Effector CD4-positive, alpha-beta T cell (primary cell): ENCODE measurements around the gene SLC51B.
"Not testable (repeated sequence)": the region's sequence is repeated elsewhere in the genome, so short reads cannot be mapped to it uniquely, and the experiment has no call there.

Experiments used
- DNase-seq: peaks from one replicate; pipeline ENCODE4 v3.0.0-alpha.2; 2020

The SLC51B gene

GRCh38 chr15:65085990-65086679, 40.9 kb downstream of the SLC51B start:
- no peak for DNase-seq

DNA sequence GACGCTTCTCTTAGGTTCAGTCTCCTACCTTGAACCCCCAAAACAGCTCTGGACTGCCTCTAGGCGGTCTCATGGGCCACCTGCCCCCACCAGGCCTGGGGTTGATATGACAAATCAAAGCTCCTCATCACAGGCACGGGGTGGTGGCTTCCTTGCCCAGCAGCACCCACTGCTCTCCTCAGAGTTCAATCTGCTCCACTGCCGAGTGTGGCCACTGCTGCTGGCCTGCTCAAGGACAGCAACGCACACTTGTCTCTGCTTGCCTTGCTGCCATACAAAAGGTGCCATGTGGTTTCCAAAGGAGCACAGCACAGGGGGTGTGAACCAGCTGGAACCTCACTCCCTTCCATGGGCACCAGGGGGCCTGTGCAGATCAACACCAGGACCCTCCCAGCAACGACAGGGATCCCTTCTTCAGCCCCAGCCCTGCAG, 41.5 kb downstream of the SLC51B start:
- DNase-seq, result no peak

GRCh38 chr15:65087411-65087810, 42.2 kb downstream of the SLC51B start:
- DNase-seq, result no peak

DNA sequence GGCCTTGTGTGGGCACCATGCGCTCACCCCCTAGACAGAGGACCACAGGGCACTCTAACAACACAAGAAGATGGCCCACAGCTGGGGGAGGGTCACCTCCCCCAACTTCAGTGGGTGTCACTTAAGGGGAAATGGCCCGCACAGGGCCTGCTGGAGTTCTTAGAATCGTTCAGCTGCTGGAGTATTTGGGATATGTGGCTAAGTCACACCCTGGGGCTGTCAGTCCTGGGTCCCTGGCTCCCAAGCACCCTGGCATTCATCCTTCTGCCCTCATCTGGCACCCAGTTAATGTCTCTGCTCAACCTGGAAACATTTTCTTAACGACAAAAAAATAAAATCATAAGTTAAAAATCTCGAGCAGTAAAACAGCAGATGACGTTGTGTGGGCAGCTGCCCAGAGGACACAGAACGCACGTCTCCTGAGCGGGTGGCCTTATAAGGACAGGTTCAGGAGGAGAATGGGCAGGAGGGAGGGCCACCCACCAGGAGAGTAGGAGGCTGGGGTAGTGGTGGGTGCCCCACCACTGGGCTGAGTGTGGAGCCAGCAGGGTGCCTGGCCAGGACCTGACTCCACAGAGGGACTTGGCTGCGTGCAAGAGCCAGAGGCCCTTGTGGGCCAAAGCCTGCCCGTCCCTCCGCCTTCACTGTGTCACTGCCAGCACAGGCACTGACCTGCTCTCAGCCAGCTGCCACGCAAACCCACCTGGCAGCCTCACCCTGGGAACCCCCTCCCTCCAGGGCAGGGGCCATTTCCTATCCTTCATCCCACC, 42.9 kb downstream of the SLC51B start:
- no peak for DNase-seq

- DNase-seq, result no peak
Measured at GRCh38 chr15:65088643-65089021, 43.4 kb downstream of the SLC51B start.

- no peak for DNase-seq
Measured at GRCh38 chr15:65089206-65089824, 44.1 kb downstream of the SLC51B start.

- no peak for DNase-seq
Measured at GRCh38 chr15:65091946-65092770, 47.0 kb downstream of the SLC51B start.

- DNase-seq, result no peak
Measured at GRCh38 chr15:65092911-65093792, 48.0 kb downstream of the SLC51B start.

DNA sequence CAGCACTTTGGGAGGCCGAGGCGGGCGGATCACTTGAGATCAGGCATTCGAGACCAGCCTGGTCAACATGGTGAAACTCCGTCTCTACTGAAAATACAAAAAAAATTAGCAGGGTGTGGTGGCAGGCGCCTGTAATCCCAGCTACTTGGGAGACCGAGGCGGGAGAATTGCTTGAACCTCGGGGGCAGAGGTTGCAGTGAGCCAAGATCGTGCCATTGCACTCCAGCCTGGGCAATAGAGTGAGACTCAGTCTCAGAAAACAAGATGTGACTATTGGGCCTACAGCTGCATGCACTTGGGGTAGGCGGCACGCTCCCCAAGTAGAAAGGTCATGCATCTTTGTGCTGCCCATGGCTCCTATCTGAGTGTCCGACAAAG, 48.6 kb downstream of the SLC51B start:
- DNase-seq, result not testable (repeated sequence)

DNA sequence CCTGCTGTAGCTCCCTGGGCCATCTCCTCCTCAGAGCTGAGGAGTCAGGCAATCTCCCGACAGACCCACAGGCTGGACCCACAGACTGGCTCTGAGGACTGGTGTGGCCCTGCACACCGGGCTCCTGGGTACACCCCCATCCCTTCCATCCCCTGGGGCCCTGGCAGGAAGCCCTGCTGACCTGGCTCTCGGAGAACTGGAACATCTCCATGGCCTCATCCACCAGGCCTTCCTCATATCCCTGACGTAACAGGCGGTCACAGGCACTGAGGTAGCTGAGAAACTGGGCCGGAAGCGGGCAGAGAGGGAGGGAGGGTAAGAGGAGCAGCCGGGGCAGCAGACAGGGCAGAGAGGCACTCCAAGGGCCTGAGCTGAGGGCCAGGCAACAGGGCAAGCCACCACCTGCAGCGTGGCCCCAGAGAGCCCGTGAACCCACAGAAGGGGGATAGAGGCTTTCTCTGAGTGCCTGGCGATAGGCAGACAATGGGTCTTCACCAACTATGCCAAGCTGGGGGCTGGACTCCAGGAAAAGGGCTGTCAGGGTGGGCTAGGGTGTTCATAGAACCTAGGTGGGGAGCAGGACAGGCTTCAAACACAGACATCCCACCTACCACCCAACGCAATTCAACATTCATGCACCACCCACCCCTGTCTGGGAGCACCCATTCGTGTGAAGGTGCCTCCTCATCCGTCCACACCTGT, 49.3 kb downstream of the SLC51B start:
- no peak for DNase-seq

- no peak for DNase-seq
Measured at GRCh38 chr15:65095011-65095746, 50.0 kb downstream of the SLC51B start.

- no peak for DNase-seq
Measured at GRCh38 chr15:65095747-65096104, 50.5 kb downstream of the SLC51B start.

DNA sequence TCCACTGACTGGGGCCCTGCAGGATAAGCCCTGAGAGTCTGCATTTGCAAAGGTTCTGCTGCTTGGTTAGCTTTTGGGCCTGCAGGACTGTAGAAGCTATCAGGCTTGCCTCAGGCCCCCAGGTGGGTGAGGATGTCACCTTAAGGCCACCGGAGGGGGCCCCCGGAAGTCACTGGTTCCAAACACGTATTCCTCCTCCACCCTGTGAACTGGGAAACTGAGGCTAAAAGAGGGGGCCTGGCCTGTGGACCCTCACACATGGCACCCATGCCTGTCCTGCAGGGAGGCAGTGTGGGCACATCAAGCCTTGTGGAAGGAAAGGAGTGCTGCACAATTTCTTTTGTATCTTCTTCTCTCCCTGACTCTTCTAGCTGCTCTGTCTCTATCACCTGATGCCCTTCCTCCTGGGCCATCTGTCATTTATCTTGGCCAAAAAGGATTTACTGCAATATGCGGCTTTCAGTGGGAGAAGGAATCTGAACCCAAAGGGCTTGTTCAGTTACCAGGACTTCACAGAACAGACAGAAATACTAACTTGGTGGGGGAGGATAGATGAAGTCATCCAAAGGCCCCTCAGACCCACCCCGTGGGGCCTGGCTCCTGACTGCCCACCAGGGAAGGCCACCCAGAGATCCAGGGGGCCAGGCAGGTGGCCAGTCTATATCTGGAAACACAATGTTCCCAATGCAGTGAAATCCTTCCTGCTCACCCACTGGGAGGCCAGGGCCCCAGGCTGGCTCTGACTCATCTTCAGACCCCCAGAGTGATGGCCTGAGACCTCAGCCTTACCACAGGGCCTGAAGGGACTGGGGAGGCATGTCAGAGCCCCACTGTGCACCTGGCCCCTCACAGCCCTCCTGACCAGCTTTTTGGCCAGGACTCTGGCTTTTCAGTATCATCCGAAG, 51.5 kb downstream of the SLC51B start:
- no peak for DNase-seq

DNA sequence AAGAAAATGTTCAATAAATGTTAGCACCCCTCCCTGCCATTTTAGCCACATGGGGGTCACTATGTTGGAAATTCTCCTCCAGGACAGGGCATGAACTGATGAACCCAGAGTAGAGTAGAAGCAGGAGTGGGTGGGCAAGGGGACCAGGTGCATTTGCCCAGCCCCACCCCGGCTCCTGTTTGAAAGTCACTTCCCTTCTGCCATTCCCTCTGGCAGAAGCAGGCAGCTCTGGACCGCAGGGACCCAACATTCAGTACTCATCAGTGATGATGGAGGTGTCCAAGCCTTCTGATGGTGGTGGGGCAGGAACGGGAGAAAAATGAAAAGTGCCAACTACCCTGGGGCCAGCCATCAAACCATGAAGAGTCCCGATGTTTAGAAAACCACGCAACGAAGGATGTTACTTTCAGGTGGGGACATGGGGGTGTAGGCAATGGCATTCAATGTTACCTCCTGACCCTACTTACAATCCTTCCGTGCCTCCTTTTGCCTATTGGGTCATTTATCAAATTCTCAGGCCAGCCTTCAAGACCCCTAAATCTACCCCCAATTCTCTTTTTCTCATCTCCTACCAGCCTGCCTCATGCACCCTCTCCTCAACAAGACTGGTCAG, 52.6 kb downstream of the SLC51B start:
- DNase-seq, result no peak

DNA sequence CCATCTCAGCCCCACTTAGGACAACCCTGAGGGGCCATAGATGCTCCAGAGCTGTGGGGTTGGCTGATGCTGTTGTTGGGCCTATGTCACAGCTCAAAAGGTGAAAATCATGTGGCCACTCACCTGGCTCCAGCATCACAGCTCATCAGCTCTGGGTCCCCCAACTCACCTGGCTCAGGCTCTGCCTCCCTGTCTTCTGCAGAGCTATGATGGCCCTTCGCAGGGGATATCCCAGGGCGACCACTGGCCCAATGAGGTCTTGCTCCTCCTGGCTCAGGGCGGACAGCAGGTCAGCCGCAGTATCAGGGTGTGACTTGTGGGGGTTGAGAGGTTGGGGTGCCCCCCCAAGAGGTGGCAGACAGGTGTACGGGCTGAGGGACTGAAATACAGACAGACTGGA, 54.1 kb downstream of the SLC51B start:
- no peak for DNase-seq

GRCh38 chr15:65099801-65100200, 54.6 kb downstream of the SLC51B start:
- not testable (repeated sequence) for DNase-seq

DNA sequence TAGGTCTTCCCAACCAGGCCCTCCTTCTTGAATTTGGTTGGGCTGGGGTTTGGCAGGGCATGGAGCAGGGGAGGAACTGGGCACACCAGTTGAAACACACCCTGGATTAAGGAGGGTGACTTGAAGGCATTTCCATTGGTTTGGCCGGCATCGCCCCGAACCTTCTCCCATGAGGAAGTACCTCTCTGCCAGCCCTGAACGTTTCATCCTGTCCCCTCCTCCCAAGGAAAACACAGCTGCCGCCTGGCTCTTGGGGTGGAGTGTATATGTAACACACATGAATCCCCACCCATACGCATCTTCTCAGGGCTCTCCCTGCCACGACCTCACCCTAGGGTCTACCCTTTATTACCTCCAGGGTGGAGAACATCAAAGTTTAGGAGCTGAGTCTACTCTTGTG, 55.3 kb downstream of the SLC51B start:
- DNase-seq, result no peak

DNA sequence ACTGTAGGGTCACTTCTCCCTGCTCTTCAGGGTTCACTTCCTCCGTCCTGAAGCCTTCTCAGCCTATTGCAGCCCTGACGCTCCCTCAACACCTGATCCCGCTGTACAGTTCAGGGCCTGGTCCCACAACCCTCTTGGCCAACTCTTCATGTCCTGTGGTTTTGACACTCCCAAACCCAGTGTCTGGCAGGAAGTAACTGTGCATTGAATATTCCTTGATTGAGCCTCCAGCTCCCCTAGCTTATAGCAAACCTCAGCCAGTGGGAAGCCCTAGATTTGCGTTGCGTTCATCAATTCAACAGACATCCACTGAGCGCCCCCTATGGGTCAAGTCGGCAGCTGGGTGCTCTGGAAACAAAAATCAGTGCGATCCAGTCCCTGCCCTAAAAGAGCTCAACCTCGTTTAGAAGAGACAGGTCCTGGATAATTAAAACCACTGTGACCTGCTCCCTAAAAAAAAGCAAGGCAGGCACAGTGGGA, 56.3 kb downstream of the SLC51B start:
- peak; percentile 15 for DNase-seq
